K562 (cell line): ENCODE data around the gene ANGEL2. TPM values are rescaled to one million over a fixed set of nuclear protein-coding genes. Genes with fewer than 3 reads are reported as not detected.

Source experiments
- BRF1 ChIP-seq: IDR thresholded peaks from 3 replicates; pipeline ENCODE4 v1.6.1; 2011; ENCODE audit warnings: borderline replicate concordance, mild to moderate bottlenecking; ENCODE audit not compliant: insufficient read length; ENCODE audit errors: extremely low read depth
- E2F8 ChIP-seq: fragments of 450-650 bp; IDR thresholded peaks from 2 replicates; pipeline ENCODE4 v1.7.1; 2018; ENCODE audit warnings: mild to moderate bottlenecking, low read depth; ENCODE audit not compliant: partially characterized antibody
- ESRRA ChIP-seq: fragments of 450-650 bp; IDR thresholded peaks from 2 replicates; pipeline ENCODE4 v1.6.1; 2014; ENCODE audit warnings: low read depth, mild to moderate bottlenecking, moderate library complexity, borderline replicate concordance
- ETV1 ChIP-seq: fragments of 450-650 bp; conservative IDR thresholded peaks from 2 replicates; pipeline ENCODE4 v1.6.1; 2016; ENCODE audit warnings: missing genetic modification characterization, control low read depth, low read depth, missing compliant biosample characterization
- GABPA ChIP-seq: fragments of 200-800 bp; sonication (Bioruptor generic); conservative IDR thresholded peaks from 2 replicates; pipeline ENCODE4 v1.6.1; 2016; ENCODE audit warnings: low read depth, missing genetic modification characterization, missing compliant biosample characterization
- NR2C2 ChIP-seq, 2 experiments: fragments of 200-800 bp in 1 of 2; sonication (Bioruptor generic) in 1 of 2; sonication (generic) in 1 of 2; formaldehyde crosslinking in 1 of 2; IDR thresholded peaks; 2 replicates each; pipeline versions ENCODE4 v1.6.1 to v1.8.0; 2016 to 2022; ENCODE audit warnings: mild to moderate bottlenecking in 1 of 2, missing compliant biosample characterization in 1 of 2, missing genetic modification characterization in 1 of 2, missing genetic modification reagents in 1 of 2
- NRF1 ChIP-seq, 2 experiments: fragments of 450-650 bp; IDR thresholded peaks in 1 of 2; conservative IDR thresholded peaks in 1 of 2; 2 replicates each; pipeline ENCODE4 v1.6.1; 2014; ENCODE audit warnings: mild to moderate bottlenecking in 2 of 2
- RCOR1 ChIP-seq, 2 experiments: IDR thresholded peaks; 2 replicates each; pipeline ENCODE4 v1.6.1; 2012; ENCODE audit warnings: low read depth in 2 of 2, low read length in 2 of 2, borderline replicate concordance in 1 of 2, improper control_type of control experiment in 1 of 2
- SREBF2 ChIP-seq: sonication (generic); formaldehyde crosslinking; IDR thresholded peaks from 2 replicates; pipeline ENCODE4 v1.4.0; 2020; ENCODE audit warnings: mild to moderate bottlenecking, missing genetic modification reagents
- SRSF9 ChIP-seq: fragments of 200-400 bp; formaldehyde crosslinking; IDR thresholded peaks from 2 replicates; pipeline ENCODE4 v1.6.1; 2017; ENCODE audit warnings: low read depth, low read length, borderline replicate concordance
- ZNF224 ChIP-seq: sonication (generic); formaldehyde crosslinking; IDR thresholded peaks from 2 replicates; pipeline ENCODE4 v1.8.0; 2022; ENCODE audit warnings: mild to moderate bottlenecking, missing genetic modification reagents
- ZNF24 ChIP-seq: fragments of 450-650 bp; IDR thresholded peaks from 2 replicates; pipeline ENCODE4 v1.6.1; 2016
- ZNF445 ChIP-seq: fragments of 250-450 bp; sonication (Bioruptor Pico); IDR thresholded peaks from 2 replicates; pipeline ENCODE4 v1.4.0; 2020; ENCODE audit warnings: low read depth, mild to moderate bottlenecking, moderate library complexity
- ZSCAN32 ChIP-seq: fragments of 450-650 bp; formaldehyde crosslinking; IDR thresholded peaks from 2 replicates; pipeline ENCODE4 v1.4.0; 2020; ENCODE audit warnings: mild to moderate bottlenecking, moderate library complexity
- polyA plus RNA-seq, 8 experiments: library from polyadenylated mRNA; depleted of rRNA in 4 of 8; stranded (reverse) in 5 of 8; unstranded in 3 of 8; fragments of >200 nt; fragmentation: Nextera tagmentation in 2 of 8; fragmentation: Illumina TruSeq in 1 of 8; extraction: Ambion mirVana in 2 of 8; extraction: Trizol in 1 of 8; gene quantifications; 2 replicates each; pipeline versions ENCODE4 v1.2.1 to v1.2.3, GENCODE V29; 2011 to 2014; ENCODE audit warnings: inconsistent platforms in 1 of 8, missing spikeins in 1 of 8
- total RNA-seq, 7 experiments: library from RNA; depleted of rRNA in 6 of 7; stranded (reverse); fragments of >200 nt in 6 of 7; fragmentation: Illumina TruSeq in 2 of 7; extraction: Trizol in 2 of 7; gene quantifications; 2 replicates each; pipeline versions ENCODE4 v1.2.1 to v1.2.3, GENCODE V29; 2011 to 2021; ENCODE audit warnings: low replicate concordance in 1 of 7

The ANGEL2 gene
- total and polyA plus RNA-seq, 9 of the 15 experiments (the other 6 are each of a cell fraction or from before 2014, with no cell fraction given) = 6.8 to 34.6 (median 26.2) TPM

DNA sequence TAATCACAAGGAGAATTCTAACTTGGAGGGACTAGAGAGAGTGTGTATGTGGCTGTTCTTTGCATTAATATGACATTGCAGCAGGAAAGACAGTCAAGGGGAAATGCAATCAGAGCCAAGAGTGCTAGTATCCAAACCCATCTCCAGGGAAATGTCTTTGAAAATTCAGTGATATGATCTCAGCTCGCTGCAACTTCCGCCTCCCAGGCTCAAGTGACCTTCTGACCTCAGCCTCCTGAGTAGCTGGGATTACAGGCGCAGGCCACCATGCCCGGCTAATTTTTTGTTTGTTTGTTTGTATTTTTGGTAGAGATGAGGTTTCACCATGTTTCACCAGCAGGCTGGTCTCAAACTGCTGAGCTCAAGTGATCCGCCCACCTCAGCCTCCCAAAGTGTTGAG lies 49.1 kb downstream of the ANGEL2 start (continued):
- TF ChIP-seq ZNF224 (no peak), RCOR1 (IDR thresholded peaks at IDR 0.05; ENCODE audit: borderline replicate concordance in 1 of 2, low read depth in 2 of 2, low read length in 2 of 2) (peak in 1 of 2 experiments; percentile 41; a peak in 1 of 4 replicates), NRF1 (conservative IDR thresholded peaks at IDR 0.05 in 1 of 2, IDR thresholded peaks at IDR 0.05 in 1 of 2) (peak; percentile 51 to 52; a peak in 3 of 4 replicates), NR2C2 (CRISPR knock-in tag; IDR thresholded peaks at IDR 0.05) (no peak), NR2C2 (tag; IDR thresholded peaks at IDR 0.05) (peak; percentile 82), ETV1 (peak; percentile 43; the same call in 1 of the 2 replicates), BRF1 (no peak), E2F8 (no peak), ZNF24 (no peak), ESRRA (peak; percentile 63), ZSCAN32 (no peak), GABPA (tag) (peak; percentile 45; the same call in 1 of the 2 replicates), SRSF9 (no peak), SREBF2 (CRISPR knock-in tag) (no peak), ZNF445 (no peak)
